Subcutaneous abdominal adipose tissue (tissue), 5 donors: ENCODE data around the gene SPIRE1.
"Not testable (repeated sequence)": the region's sequence is repeated elsewhere in the genome, so short reads cannot be mapped to it uniquely, and the experiment has no call there.

ENCODE experiments used
- H3K27ac ChIP-seq: one replicate; pipeline ENCODE4 v1.7.0; 2013; ENCODE audit warnings: low read depth, mild to moderate bottlenecking, inconsistent platforms, low read length, moderate library complexity
- H3K27me3 ChIP-seq, 5 donors: one replicate each; pipeline ENCODE4 v1.7.0; 2013; ENCODE audit warnings: low read length in 5 of 5, inconsistent platforms in 1 of 5; ENCODE audit not compliant: control insufficient read depth in 5 of 5, insufficient read depth in 4 of 5
- H3K36me3 ChIP-seq, 5 donors: one replicate each; pipeline ENCODE4 v1.7.0; 2013; ENCODE audit warnings: low read length in 5 of 5; ENCODE audit not compliant: control insufficient read depth in 5 of 5, insufficient read depth in 5 of 5
- H3K4me1 ChIP-seq, 5 donors: one replicate each; pipeline ENCODE4 v1.7.0; 2013; ENCODE audit warnings: low read length in 5 of 5, mild to moderate bottlenecking in 3 of 5, moderate library complexity in 1 of 5; ENCODE audit not compliant: control insufficient read depth in 5 of 5, insufficient read depth in 5 of 5
- H3K4me3 ChIP-seq, 5 donors: one replicate each; pipeline ENCODE4 v1.7.0; 2013; ENCODE audit warnings: low read length in 5 of 5, low read depth in 1 of 5
- H3K9ac ChIP-seq, 5 donors: one replicate each; pipeline ENCODE4 v1.7.0; 2013; ENCODE audit warnings: low read length in 5 of 5, mild to moderate bottlenecking in 4 of 5, moderate library complexity in 3 of 5
- H3K9me3 ChIP-seq, 5 donors: one replicate each; pipeline ENCODE4 v1.7.0; 2013; ENCODE audit warnings: low read length in 5 of 5; ENCODE audit not compliant: control insufficient read depth in 5 of 5
- donor health status: healthy.
- donor health status: healthy.
- donor health status: healthy.
- donor health status: healthy.
- donor health status: healthy.

Gene SPIRE1

GRCh38 chr18:12651651-12652050 is 6.3 kb downstream of the SPIRE1 start:
- Histone ChIP-seq H3K36me3 (peaks cover 0 to 2% (median 0%) of the 10 kb centered on the region in 5 donors), H3K9me3 (no peaks in the 10 kb centered on the region), H3K4me1 (peaks cover 0 to 20% (median 18%) of the 10 kb centered on the region in 5 donors), H3K27ac (no peak overlapping the region), H3K4me3 (no peak overlapping the region), H3K9ac (no peak overlapping the region), H3K27me3 (no peaks in the 10 kb centered on the region)

DNA sequence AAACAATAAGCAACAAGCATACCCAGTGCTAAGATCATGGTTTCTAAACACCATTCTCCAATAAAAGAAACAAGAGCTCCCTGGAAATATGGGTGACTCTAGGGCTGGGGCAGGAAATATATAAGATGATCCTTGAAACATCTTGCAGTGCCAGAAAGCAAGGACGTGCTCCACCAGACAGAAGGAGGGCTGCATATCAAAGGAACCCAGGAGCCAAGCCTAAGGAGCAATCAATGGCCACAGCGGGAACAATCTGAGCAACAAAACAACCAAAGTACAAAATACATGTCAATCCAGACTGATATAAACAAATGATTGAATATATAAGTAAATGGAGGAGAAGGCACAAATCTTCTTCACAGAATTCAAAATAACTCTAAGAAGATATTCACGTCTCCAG is 10.1 kb downstream of the SPIRE1 start:
- H3K4me3 ChIP-seq: no peak overlapping the region
- H3K9me3 ChIP-seq: no peaks in the 10 kb centered on the region
- H3K36me3 ChIP-seq: peaks cover 0 to 2% (median 0%) of the 10 kb centered on the region in 5 donors
- no peak overlapping the region for H3K27ac ChIP-seq
- peaks cover 0 to 16% (median 8%) of the 10 kb centered on the region in 5 donors for H3K4me1 ChIP-seq
- no peaks in the 10 kb centered on the region for H3K27me3 ChIP-seq
- H3K9ac ChIP-seq: no peak overlapping the region

DNA sequence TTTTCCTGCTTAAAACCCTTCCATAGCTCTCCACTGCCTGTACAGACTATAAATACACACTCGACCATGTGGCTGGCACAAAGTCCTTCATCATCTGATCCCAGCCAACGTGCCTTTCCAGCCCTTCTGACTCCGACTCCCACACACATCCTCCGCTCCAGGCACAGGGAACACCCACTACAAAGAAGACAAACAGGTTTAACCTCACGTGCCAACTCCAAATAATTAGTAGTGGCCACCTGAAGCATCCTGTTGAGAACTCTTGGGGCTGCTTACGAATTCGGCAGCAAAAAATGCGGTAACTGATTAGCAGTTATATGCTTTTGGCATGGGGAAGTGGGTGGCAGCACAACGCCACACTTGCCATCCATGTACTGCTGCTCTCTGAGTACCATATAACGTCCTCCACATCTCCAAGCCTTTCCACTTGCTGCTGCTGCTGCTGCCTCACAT is 12.1 kb downstream of the SPIRE1 start:
- Histone ChIP-seq H3K4me1 (peaks cover 0 to 17% (median 6%) of the 10 kb centered on the region in 5 donors), H3K27me3 (no peaks in the 10 kb centered on the region), H3K4me3 (no peak overlapping the region), H3K36me3 (peaks cover 0 to 2% (median 0%) of the 10 kb centered on the region in 5 donors), H3K27ac (no peak overlapping the region), H3K9me3 (no peaks in the 10 kb centered on the region), H3K9ac (no peak overlapping the region)

GRCh38 chr18:12645254-12645653 is 12.7 kb downstream of the SPIRE1 start:
- no peaks in the 10 kb centered on the region for H3K27me3 ChIP-seq
- no peaks in the 10 kb centered on the region for H3K9me3 ChIP-seq
- peaks cover 0 to 17% (median 6%) of the 10 kb centered on the region in 5 donors for H3K4me1 ChIP-seq
- H3K9ac ChIP-seq: no peak overlapping the region
- peaks cover 0 to 2% (median 0%) of the 10 kb centered on the region in 5 donors for H3K36me3 ChIP-seq
- H3K4me3 ChIP-seq: no peak overlapping the region
- H3K27ac ChIP-seq: no peak overlapping the region

GRCh38 chr18:12643756-12644155 is 14.2 kb downstream of the SPIRE1 start:
- H3K4me1 ChIP-seq: peaks cover 0 to 17% (median 6%) of the 10 kb centered on the region in 5 donors
- not testable (repeated sequence) for H3K9me3 ChIP-seq, H3K27ac ChIP-seq, H3K9ac ChIP-seq, H3K4me3 ChIP-seq, H3K27me3 ChIP-seq, H3K36me3 ChIP-seq

GRCh38 chr18:12640881-12641200 is 17.1 kb downstream of the SPIRE1 start:
- Histone ChIP-seq H3K27ac (no peak overlapping the region), H3K4me3 (no peak overlapping the region), H3K9ac (no peak overlapping the region), H3K9me3 (no peaks in the 10 kb centered on the region), H3K27me3 (no peaks in the 10 kb centered on the region), H3K36me3 (no peaks in the 10 kb centered on the region), H3K4me1 (peaks cover 0 to 17% (median 5%) of the 10 kb centered on the region in 5 donors)

GRCh38 chr18:12639990-12640880 is 17.7 kb downstream of the SPIRE1 start:
- peaks cover 0 to 17% (median 5%) of the 10 kb centered on the region in 5 donors for H3K4me1 ChIP-seq
- no peaks in the 10 kb centered on the region for H3K9me3 ChIP-seq
- H3K9ac ChIP-seq: no peak overlapping the region
- no peak overlapping the region for H3K27ac ChIP-seq
- H3K4me3 ChIP-seq: no peak overlapping the region
- no peaks in the 10 kb centered on the region for H3K27me3 ChIP-seq
- no peaks in the 10 kb centered on the region for H3K36me3 ChIP-seq

DNA sequence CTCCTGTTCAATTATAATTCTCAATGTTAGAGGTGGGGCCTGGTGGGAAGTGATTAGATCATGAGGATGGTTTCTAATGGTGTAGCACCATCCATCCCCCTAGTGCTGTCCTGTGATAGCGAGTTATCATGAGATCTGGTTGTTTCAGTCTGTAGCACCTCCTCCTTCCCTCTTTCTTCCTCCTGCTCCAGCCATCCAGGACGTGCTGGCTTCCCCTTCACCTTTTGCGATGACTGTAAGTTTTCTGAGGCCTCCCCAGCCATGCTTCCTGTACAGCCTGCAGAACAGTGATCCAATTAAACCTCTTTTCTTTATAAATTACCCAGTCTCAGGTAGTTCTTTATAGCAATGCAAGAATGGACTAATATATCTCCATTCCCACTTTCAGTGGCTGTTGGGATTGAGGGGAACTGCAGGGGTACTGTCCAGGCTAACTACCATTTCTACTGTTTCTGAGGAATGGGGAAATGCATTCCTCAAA is 19.2 kb downstream of the SPIRE1 start:
- Histone ChIP-seq H3K36me3 (no peaks in the 10 kb centered on the region), H3K4me3 (no peak overlapping the region), H3K4me1 (peaks cover 0 to 12% (median 5%) of the 10 kb centered on the region in 5 donors), H3K27ac (no peak overlapping the region), H3K9me3 (no peaks in the 10 kb centered on the region), H3K27me3 (no peaks in the 10 kb centered on the region), H3K9ac (no peak overlapping the region)

DNA sequence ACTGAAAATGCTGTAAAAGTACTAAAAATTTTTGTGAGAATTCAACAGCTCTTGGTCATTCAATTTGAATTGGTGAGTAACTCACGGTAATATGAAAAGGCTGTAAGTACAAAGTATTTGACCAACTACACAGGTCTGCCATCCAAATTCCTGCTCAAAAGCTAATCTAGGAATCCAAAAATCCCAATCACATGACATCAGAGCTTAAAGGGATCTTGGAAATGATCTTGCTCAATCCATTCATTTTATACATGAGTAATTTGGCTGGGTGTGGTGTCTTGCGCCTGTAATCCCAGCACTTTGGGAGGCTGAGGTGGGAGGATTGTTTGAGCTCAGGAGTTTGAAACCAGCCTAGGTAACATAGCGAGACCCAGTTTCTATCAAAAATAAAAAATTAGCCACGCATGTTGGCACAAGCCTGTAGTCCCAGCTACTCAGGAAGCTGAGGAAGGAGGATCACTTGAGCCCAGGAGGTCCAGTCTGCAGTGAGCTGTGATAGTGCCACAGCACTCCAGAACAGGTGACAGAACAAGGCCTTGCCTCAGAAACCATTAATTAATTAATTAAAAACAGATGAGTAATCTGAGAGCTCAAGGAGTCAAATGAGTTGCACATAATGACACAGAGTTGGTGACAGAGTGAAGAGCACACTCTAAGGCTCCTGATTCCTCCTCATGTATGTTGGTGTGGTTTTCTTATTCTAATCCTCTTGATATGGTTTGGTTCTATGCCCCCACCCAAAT is 19.8 kb downstream of the SPIRE1 start:
- no peak overlapping the region for H3K27ac ChIP-seq
- no peaks in the 10 kb centered on the region for H3K36me3 ChIP-seq
- no peaks in the 10 kb centered on the region for H3K27me3 ChIP-seq
- H3K9me3 ChIP-seq: no peaks in the 10 kb centered on the region
- H3K4me3 ChIP-seq: no peak overlapping the region
- H3K9ac ChIP-seq: no peak overlapping the region
- peaks cover 0 to 8% (median 5%) of the 10 kb centered on the region in 5 donors for H3K4me1 ChIP-seq

DNA sequence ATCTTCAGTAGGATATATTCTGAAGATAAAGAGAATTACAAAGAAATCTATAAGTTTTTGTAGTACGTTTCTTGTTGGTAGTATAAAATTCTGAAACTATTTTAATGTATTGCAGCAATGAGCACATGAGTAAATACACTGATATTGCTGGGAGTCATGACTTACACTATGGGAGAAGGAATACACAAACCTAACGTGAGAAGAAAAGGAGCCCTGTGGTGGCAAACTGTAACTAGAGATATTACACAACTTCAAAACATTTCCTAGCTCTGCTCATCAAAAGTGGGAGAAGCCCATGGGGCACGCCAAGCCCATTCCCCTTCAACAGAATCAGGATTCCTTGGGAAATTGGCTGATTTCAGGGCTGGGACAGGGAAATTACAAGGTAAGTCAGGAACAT is 20.5 kb downstream of the SPIRE1 start:
- H3K4me3 ChIP-seq: no peak overlapping the region
- H3K27ac ChIP-seq: no peak overlapping the region
- H3K9ac ChIP-seq: no peak overlapping the region
- H3K27me3 ChIP-seq: no peaks in the 10 kb centered on the region
- H3K9me3 ChIP-seq: no peaks in the 10 kb centered on the region
- H3K36me3 ChIP-seq: no peaks in the 10 kb centered on the region
- H3K4me1 ChIP-seq: peaks cover 0 to 4% (median 1%) of the 10 kb centered on the region in 5 donors
